Measurements from ENCODE around the gene PHTF1. TPM values are rescaled to one million over a fixed set of nuclear protein-coding genes. Genes with fewer than 3 reads are reported as not detected.
A peak's percentile ranks its signal among the peaks of the same experiment; 100 is the strongest.

PHTF1 gene
- total and polyA plus RNA-seq, 8 donors: 20.0 to 36.1 (median 22.9) TPM

DNA sequence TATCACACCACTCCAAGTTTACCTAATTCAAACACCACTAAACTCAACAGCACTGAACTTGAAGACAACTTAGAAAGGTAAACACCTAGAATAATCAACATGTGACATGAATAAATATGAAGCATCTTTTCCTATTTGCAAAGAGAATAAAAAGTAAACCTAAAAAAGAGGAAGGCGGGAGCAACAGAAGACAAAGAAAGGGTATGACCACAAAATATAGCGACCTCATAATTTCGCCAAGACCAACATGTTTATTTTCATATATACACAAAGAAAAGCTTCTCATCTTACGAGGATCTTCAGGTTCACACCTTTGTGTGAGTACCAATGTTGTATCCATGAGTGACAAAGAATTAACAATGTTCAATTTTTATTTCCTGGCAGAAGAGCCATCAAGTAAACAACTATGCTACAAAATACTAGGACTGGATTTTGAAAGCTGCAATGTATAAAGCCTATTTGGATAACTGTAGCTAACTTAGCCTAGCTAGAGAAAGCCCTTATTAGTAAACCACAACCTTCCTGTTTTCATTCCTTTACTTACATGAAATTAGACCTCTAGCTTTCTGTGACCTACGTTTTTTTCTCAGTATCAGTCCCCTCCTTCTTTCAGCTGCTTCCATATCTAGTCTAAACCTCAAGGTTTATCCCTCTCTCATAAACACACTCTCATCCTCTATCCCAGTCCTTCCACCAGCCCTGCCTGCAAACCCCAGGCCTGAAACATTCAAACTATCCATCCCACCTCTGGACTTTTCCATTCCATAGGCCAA is 21.3 kb upstream of the PHTF1 start:
- Histone ChIP-seq H3K9me3 (no peaks in the 10 kb centered on the region), H3K27me3 (no peaks in the 10 kb centered on the region), H3K36me3 (peaks cover 0 to 14% of the 10 kb centered on the region in 2 donors), H3K4me1 (peaks cover 34 to 59% of the 10 kb centered on the region in 2 donors), H3K4me3 (no peak overlapping the region), H3K27ac (peak overlapping the region in 1 of 2 donors; percentile 87)
- ATAC-seq: no peak
- intact Hi-C loops (cut with DNase I): no loop called here
- DNase-seq: no peak
- TF ChIP-seq, protein P1, sequence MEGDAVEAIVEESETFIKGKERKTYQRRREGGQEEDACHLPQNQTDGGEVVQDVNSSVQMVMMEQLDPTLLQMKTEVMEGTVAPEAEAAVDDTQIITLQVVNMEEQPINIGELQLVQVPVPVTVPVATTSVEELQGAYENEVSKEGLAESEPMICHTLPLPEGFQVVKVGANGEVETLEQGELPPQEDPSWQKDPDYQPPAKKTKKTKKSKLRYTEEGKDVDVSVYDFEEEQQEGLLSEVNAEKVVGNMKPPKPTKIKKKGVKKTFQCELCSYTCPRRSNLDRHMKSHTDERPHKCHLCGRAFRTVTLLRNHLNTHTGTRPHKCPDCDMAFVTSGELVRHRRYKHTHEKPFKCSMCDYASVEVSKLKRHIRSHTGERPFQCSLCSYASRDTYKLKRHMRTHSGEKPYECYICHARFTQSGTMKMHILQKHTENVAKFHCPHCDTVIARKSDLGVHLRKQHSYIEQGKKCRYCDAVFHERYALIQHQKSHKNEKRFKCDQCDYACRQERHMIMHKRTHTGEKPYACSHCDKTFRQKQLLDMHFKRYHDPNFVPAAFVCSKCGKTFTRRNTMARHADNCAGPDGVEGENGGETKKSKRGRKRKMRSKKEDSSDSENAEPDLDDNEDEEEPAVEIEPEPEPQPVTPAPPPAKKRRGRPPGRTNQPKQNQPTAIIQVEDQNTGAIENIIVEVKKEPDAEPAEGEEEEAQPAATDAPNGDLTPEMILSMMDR (IDR thresholded peaks at IDR 0.05): no peak

DNA sequence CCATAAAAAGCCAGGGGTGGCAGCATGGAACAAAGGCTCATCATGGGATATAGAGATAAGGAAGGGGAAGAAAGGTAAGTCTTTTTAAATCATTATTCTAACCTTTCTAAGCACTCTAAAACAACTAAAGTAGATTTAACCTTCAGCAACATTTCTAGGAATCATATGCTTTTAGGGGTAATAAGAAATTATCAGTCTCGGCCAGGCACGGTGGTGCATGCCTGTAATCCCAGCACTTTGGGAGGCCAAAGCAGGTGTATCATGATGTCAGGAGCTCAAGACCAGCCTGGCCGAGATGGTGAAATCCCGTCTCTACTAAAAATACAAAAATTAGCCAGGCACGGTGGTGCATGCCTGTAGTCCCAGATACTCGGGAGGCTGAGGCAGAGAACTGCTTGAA is 20.3 kb upstream of the PHTF1 start:
- Histone ChIP-seq H3K27ac (no peak overlapping the region), H3K36me3 (peaks cover 0 to 24% of the 10 kb centered on the region in 2 donors), H3K27me3 (no peaks in the 10 kb centered on the region), H3K9me3 (no peaks in the 10 kb centered on the region), H3K4me3 (no peak overlapping the region), H3K4me1 (peaks cover 34 to 49% of the 10 kb centered on the region in 2 donors)
- TF ChIP-seq, protein P1 (IDR thresholded peaks at IDR 0.05): no peak
- ATAC-seq: no peak
- DNase-seq: no peak
- intact Hi-C loops (cut with DNase I): no loop called here

DNA sequence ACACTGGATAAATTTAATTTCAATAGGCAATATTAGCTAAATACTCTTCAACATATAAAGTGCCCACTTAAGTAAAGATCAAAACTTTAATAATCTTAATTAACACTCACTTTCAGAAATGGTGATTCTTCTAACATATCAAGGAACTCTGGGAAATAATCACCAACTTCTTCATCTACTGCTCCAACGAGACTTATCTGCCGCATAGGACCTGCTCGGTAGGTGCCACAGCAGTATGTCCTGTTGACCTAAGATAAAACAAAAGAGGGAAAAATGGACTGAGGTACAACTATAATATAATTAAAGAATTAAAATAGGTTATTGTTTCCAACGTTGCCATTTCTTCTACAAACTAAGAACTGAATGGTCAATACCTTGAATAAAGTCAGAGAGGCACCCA is 18.3 kb upstream of the PHTF1 start:
- intact Hi-C loops (cut with DNase I): no loop called here
- TF ChIP-seq, protein P1 (IDR thresholded peaks at IDR 0.05): no peak
- H3K36me3 ChIP-seq: peaks cover 0 to 39% of the 10 kb centered on the region in 2 donors
- no peak for ATAC-seq
- H3K9me3 ChIP-seq: no peaks in the 10 kb centered on the region
- H3K4me3 ChIP-seq: no peak overlapping the region
- no peak for DNase-seq
- H3K4me1 ChIP-seq: peaks cover 17 to 29% of the 10 kb centered on the region in 2 donors
- H3K27ac ChIP-seq: no peak overlapping the region
- H3K27me3 ChIP-seq: no peaks in the 10 kb centered on the region

DNA sequence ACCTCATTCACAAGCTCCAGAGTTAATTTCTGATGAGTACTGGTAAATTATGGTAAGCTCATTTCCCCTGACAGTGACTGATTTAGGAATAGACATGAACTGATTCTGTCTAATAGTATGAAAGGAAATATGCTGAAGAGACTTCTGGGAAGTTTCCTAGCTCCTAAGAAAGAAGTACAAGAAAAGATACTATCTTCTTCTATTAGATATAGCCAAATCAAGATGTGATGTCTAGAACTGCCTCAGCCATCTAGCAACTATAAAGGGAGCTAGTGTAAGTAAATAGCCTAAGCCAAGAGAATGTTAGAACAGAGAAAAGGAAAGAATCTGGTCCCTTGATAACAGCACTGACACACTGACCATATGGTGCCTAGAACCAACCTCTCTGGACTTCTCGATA is 10.7 kb upstream of the PHTF1 start:
- Histone ChIP-seq H3K4me1 (peaks cover 0 to 12% of the 10 kb centered on the region in 2 donors), H3K36me3 (peaks cover 0 to 50% of the 10 kb centered on the region in 2 donors), H3K27me3 (no peaks in the 10 kb centered on the region), H3K9me3 (no peaks in the 10 kb centered on the region), H3K4me3 (no peak overlapping the region), H3K27ac (peak overlapping the region in 1 of 2 donors; percentile 0)
- DNase-seq (no peak), ATAC-seq (no peak)
- intact Hi-C loops (cut with DNase I): no loop called here
- TF ChIP-seq, protein P1 (IDR thresholded peaks at IDR 0.05): no peak

DNA sequence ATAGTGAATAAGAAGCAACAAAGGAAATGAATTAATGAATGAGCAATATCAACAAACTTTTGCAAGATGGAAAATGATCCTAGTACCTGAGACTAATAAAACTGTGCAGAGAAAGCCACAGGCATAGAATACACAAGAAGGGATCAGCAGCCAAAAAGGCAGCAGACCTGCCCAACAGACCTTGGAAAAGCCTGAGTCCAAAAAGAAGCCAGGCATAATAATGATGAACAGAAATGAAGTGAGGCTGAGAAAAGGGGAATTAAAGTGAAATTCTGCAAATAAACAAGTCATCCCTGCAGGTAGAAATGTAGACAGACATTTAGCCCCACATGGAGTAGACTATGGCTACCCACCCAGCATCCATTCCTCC is 10.3 kb upstream of the PHTF1 start:
- no peak for DNase-seq
- TF ChIP-seq, protein P1 (IDR thresholded peaks at IDR 0.05): no peak
- Histone ChIP-seq H3K27me3 (no peaks in the 10 kb centered on the region), H3K9me3 (no peaks in the 10 kb centered on the region), H3K4me3 (no peak overlapping the region), H3K4me1 (peaks cover 0 to 12% of the 10 kb centered on the region in 2 donors), H3K27ac (peak overlapping the region in 1 of 2 donors; percentile 0), H3K36me3 (peaks cover 0 to 48% of the 10 kb centered on the region in 2 donors)
- no peak for ATAC-seq
- intact Hi-C loops (cut with DNase I): no loop called here
